Measurements from ENCODE around the gene ALPP. TPM values are rescaled to one million over a fixed set of nuclear protein-coding genes. Genes with fewer than 3 reads are reported as not detected.
A peak's percentile ranks its signal among the peaks of the same experiment; 100 is the strongest.
"Not testable (repeated sequence)": the region's sequence is repeated elsewhere in the genome, so short reads cannot be mapped to it uniquely, and the experiment has no call there.

The ALPP gene
- total RNA-seq, 6 experiments from 2014 or later: not detected

GRCh38 chr2:232365621-232366321, 12.8 kb upstream of the ALPP start:
- no peaks in the 10 kb centered on the region for H3K36me3 Mint-ChIP-seq (ENCODE audit: low read depth)
- peak; percentile 78 for TF ChIP-seq CTCF (IDR thresholded peaks at IDR 0.05)
- DNase-seq: peak; percentile 59
- H3K9me3 Mint-ChIP-seq: no peaks in the 10 kb centered on the region; the same call in 1 of the 2 replicates
- peaks cover 10% of the 10 kb centered on the region for H3K27me3 Mint-ChIP-seq (ENCODE audit: insufficient read depth)
- H3K4me1 Mint-ChIP-seq (ENCODE audit: low read depth): peaks cover 16% of the 10 kb centered on the region
- H3K27ac Mint-ChIP-seq: no peak overlapping the region
- H3K4me3 Mint-ChIP-seq: no peak overlapping the region

- H3K36me3 Mint-ChIP-seq (ENCODE audit: low read depth); DNase-seq; H3K9me3 Mint-ChIP-seq; H3K27ac Mint-ChIP-seq; H3K4me3 Mint-ChIP-seq: not testable (repeated sequence)
- H3K4me1 Mint-ChIP-seq (ENCODE audit: low read depth): peaks cover 16% of the 10 kb centered on the region
- H3K27me3 Mint-ChIP-seq (ENCODE audit: insufficient read depth): peaks cover 11% of the 10 kb centered on the region
These were observed 12.1 kb upstream of the ALPP start for GRCh38 chr2:232366461-232366860.

- Mint-ChIP-seq H3K27me3 (ENCODE audit: insufficient read depth) (peaks cover 11% of the 10 kb centered on the region), H3K36me3 (ENCODE audit: low read depth) (no peaks in the 10 kb centered on the region), H3K4me3 (no peak overlapping the region), H3K27ac (no peak overlapping the region), H3K9me3 (no peaks in the 10 kb centered on the region; the same call in 1 of the 2 replicates), H3K4me1 (ENCODE audit: low read depth) (peaks cover 16% of the 10 kb centered on the region)
- DNase-seq: no peak
- TF ChIP-seq CTCF (IDR thresholded peaks at IDR 0.05): no peak
These were observed 11.5 kb upstream of the ALPP start for GRCh38 chr2:232367016-232367415.

- peak; percentile 36 for TF ChIP-seq CTCF (IDR thresholded peaks at IDR 0.05)
- Mint-ChIP-seq H3K4me1 (ENCODE audit: low read depth) (peaks cover 20% of the 10 kb centered on the region), H3K36me3 (ENCODE audit: low read depth) (no peaks in the 10 kb centered on the region), H3K4me3 (no peak overlapping the region), H3K27ac (no peak overlapping the region), H3K27me3 (ENCODE audit: insufficient read depth) (peaks cover 11% of the 10 kb centered on the region; the same call in 1 of the 2 replicates), H3K9me3 (no peaks in the 10 kb centered on the region)
- no peak for DNase-seq
These were observed 10.8 kb upstream of the ALPP start for GRCh38 chr2:232367591-232368233.

GRCh38 chr2:232368311-232368731, 10.2 kb upstream of the ALPP start:
- H3K4me3 Mint-ChIP-seq: no peak overlapping the region
- H3K27me3 Mint-ChIP-seq (ENCODE audit: insufficient read depth): peaks cover 12% of the 10 kb centered on the region; the same call in 1 of the 2 replicates
- H3K4me1 Mint-ChIP-seq (ENCODE audit: low read depth): peaks cover 21% of the 10 kb centered on the region
- DNase-seq: no peak
- TF ChIP-seq CTCF (IDR thresholded peaks at IDR 0.05): no peak
- no peak overlapping the region for H3K27ac Mint-ChIP-seq
- H3K36me3 Mint-ChIP-seq (ENCODE audit: low read depth): no peaks in the 10 kb centered on the region
- no peaks in the 10 kb centered on the region for H3K9me3 Mint-ChIP-seq

Data from HFFc6 (cell line).